ENCODE results near the gene LRGUK.

The LRGUK gene

GRCh38 chr7:134301592-134301991, 174.5 kb downstream of the LRGUK start:
- no peak overlapping the region for H3K9ac ChIP-seq (ENCODE audit: low read length)
- TF ChIP-seq EZH2phosphoT487 (IDR thresholded peaks at IDR 0.05; ENCODE audit: low read length) (no peak), CTCF (IDR thresholded peaks at IDR 0.05; ENCODE audit: low read length) (no peak), EZH2 (optimal IDR thresholded peaks at IDR 0.05; ENCODE audit: low read depth, low read length) (no peak)
- no peaks in the 10 kb centered on the region for H3K36me3 ChIP-seq (replicated peaks; ENCODE audit: insufficient read depth, low read length)
- H4K20me1 ChIP-seq (ENCODE audit: insufficient read depth, low read length), result no peaks in the 10 kb centered on the region
- H3K27ac ChIP-seq (ENCODE audit: low read length), result no peak overlapping the region
- H3K27me3 ChIP-seq (replicated peaks; ENCODE audit: insufficient read depth, low read length), result no peaks in the 10 kb centered on the region
- no peak overlapping the region for H3K4me3 ChIP-seq (ENCODE audit: low read length)
- H3K79me2 ChIP-seq (ENCODE audit: low read length), result no peaks in the 10 kb centered on the region
- H3K9me2 ChIP-seq (replicated peaks; ENCODE audit: insufficient read depth, low read length), result no peaks in the 10 kb centered on the region
- no peaks in the 10 kb centered on the region for H3K9me3 ChIP-seq (replicated peaks; ENCODE audit: insufficient read depth, low read length)
- no peak overlapping the region for H3K4me2 ChIP-seq (ENCODE audit: low read depth, low read length)
- peaks cover 19% of the 10 kb centered on the region for H3K4me1 ChIP-seq (ENCODE audit: low read length)
- DNase-seq, result no peak
- H2AFZ ChIP-seq (ENCODE audit: low read length), result no peak overlapping the region
- H3F3A ChIP-seq (ENCODE audit: insufficient read depth, low read length), result peaks cover 14% of the 10 kb centered on the region

- H3K36me3 ChIP-seq (replicated peaks; ENCODE audit: insufficient read depth, low read length), result no peaks in the 10 kb centered on the region
- no peaks in the 10 kb centered on the region for H3K27me3 ChIP-seq (replicated peaks; ENCODE audit: insufficient read depth, low read length)
- DNase-seq, result no peak
- no peaks in the 10 kb centered on the region for H3K9me3 ChIP-seq (replicated peaks; ENCODE audit: insufficient read depth, low read length)
- no peaks in the 10 kb centered on the region for H3K79me2 ChIP-seq (ENCODE audit: low read length)
- H3K4me2 ChIP-seq (ENCODE audit: low read depth, low read length), result no peak overlapping the region
- no peak overlapping the region for H3K4me3 ChIP-seq (ENCODE audit: low read length)
- no peak overlapping the region for H3K9ac ChIP-seq (ENCODE audit: low read length)
- H3F3A ChIP-seq (ENCODE audit: insufficient read depth, low read length), result peaks cover 14% of the 10 kb centered on the region
- peaks cover 19% of the 10 kb centered on the region for H3K4me1 ChIP-seq (ENCODE audit: low read length)
- H4K20me1 ChIP-seq (ENCODE audit: insufficient read depth, low read length), result no peaks in the 10 kb centered on the region
- H2AFZ ChIP-seq (ENCODE audit: low read length), result no peak overlapping the region
- H3K9me2 ChIP-seq (replicated peaks; ENCODE audit: insufficient read depth, low read length), result no peaks in the 10 kb centered on the region
- H3K27ac ChIP-seq (ENCODE audit: low read length), result no peak overlapping the region
- TF ChIP-seq CTCF (IDR thresholded peaks at IDR 0.05; ENCODE audit: low read length), result no peak
- TF ChIP-seq EZH2 (optimal IDR thresholded peaks at IDR 0.05; ENCODE audit: low read depth, low read length), result no peak
- no peak for TF ChIP-seq EZH2phosphoT487 (IDR thresholded peaks at IDR 0.05; ENCODE audit: low read length)
Observed at GRCh38 chr7:134302120-134302519, 175.0 kb downstream of the LRGUK start.

GRCh38 chr7:134307320-134307719, 180.2 kb downstream of the LRGUK start:
- Histone ChIP-seq H4K20me1 (ENCODE audit: insufficient read depth, low read length) (no peaks in the 10 kb centered on the region), H3K9me3 (replicated peaks; ENCODE audit: insufficient read depth, low read length) (no peaks in the 10 kb centered on the region), H3K4me3 (ENCODE audit: low read length) (no peak overlapping the region), H2AFZ (ENCODE audit: low read length) (no peak overlapping the region), H3K4me1 (ENCODE audit: low read length) (no peaks in the 10 kb centered on the region), H3K4me2 (ENCODE audit: low read depth, low read length) (no peak overlapping the region), H3K79me2 (ENCODE audit: low read length) (no peaks in the 10 kb centered on the region), H3K36me3 (replicated peaks; ENCODE audit: insufficient read depth, low read length) (no peaks in the 10 kb centered on the region), H3K27ac (ENCODE audit: low read length) (no peak overlapping the region), H3K9ac (ENCODE audit: low read length) (no peak overlapping the region), H3K27me3 (replicated peaks; ENCODE audit: insufficient read depth, low read length) (no peaks in the 10 kb centered on the region), H3K9me2 (replicated peaks; ENCODE audit: insufficient read depth, low read length) (no peaks in the 10 kb centered on the region), H3F3A (ENCODE audit: insufficient read depth, low read length) (no peaks in the 10 kb centered on the region)
- no peak for TF ChIP-seq CTCF (IDR thresholded peaks at IDR 0.05; ENCODE audit: low read length)
- TF ChIP-seq EZH2 (optimal IDR thresholded peaks at IDR 0.05; ENCODE audit: low read depth, low read length), result no peak
- TF ChIP-seq EZH2phosphoT487 (IDR thresholded peaks at IDR 0.05; ENCODE audit: low read length), result no peak
- no peak for DNase-seq
